CD14-positive monocyte (primary cell): ENCODE measurements around the gene TRDN. TPM values are rescaled to one million over a fixed set of nuclear protein-coding genes. Genes with fewer than 3 reads are reported as not detected.

Experiments
- DNase-seq, 3 donors: peaks; one replicate each; pipeline ENCODE4 v3.0.0-alpha.2; 2011 to 2022
- H2AFZ ChIP-seq: 2 replicates; pipeline ENCODE4 v1.6.0; 2012; ENCODE audit warnings: mild to moderate bottlenecking, low read depth, low read length, inconsistent platforms; ENCODE audit not compliant: insufficient read depth, poor library complexity, severe bottlenecking
- H3K27ac ChIP-seq, 2 donors: 1 replicate in 1 of 2; 2 replicates in 1 of 2; pipeline ENCODE4 v1.5.1; 2012 to 2013; ENCODE audit warnings: low read length in 2 of 2, control low read depth in 1 of 2, inconsistent platforms in 1 of 2, low read depth in 1 of 2, mild to moderate bottlenecking in 1 of 2
- H3K27me3 ChIP-seq, 2 donors: one replicate each; pipeline versions ENCODE4 v1.6.0 to v1.6.1; 2011 to 2013; ENCODE audit warnings: low read length in 2 of 2; ENCODE audit not compliant: control insufficient read depth in 2 of 2, insufficient read depth in 2 of 2
- H3K36me3 ChIP-seq, 2 donors: replicated peaks in 1 of 2; 1 replicate in 1 of 2; 2 replicates in 1 of 2; pipeline versions ENCODE4 v1.5.1 to v1.6.1; 2012 to 2013; ENCODE audit warnings: low read length in 2 of 2, control low read depth in 1 of 2, inconsistent platforms in 1 of 2, mild to moderate bottlenecking in 1 of 2; ENCODE audit not compliant: insufficient read depth in 2 of 2, control insufficient read depth in 1 of 2
- H3K4me1 ChIP-seq, 2 donors: 1 replicate in 1 of 2; 2 replicates in 1 of 2; pipeline versions ENCODE4 v1.5.1 to v1.6.1; 2012 to 2013; ENCODE audit warnings: low read length in 2 of 2, control low read depth in 1 of 2, inconsistent platforms in 1 of 2, mild to moderate bottlenecking in 1 of 2, moderate library complexity in 1 of 2; ENCODE audit not compliant: insufficient read depth in 2 of 2, control insufficient read depth in 1 of 2
- H3K4me2 ChIP-seq: replicated peaks from 2 replicates; pipeline ENCODE3; 2012; ENCODE audit warnings: low read length, moderate library complexity, mild to moderate bottlenecking; ENCODE audit not compliant: poor library complexity, severe bottlenecking; ENCODE audit errors: extremely low read depth
- H3K4me3 ChIP-seq, 3 experiments: fragments of 200-600 bp in 1 of 3; sonication (generic) in 1 of 3; replicated peaks in 1 of 3; 1 replicate in 2 of 3; 2 replicates in 1 of 3; pipeline ENCODE4 v1.5.1; 2011 to 2013; ENCODE audit warnings: low read length in 3 of 3, mild to moderate bottlenecking in 3 of 3, control low read depth in 2 of 3, low read depth in 2 of 3, inconsistent platforms in 1 of 3, moderate library complexity in 1 of 3
- H3K79me2 ChIP-seq: 2 replicates; pipeline ENCODE4 v1.6.0; 2012; ENCODE audit warnings: mild to moderate bottlenecking, control low read depth, inconsistent platforms, low read length, moderate library complexity; ENCODE audit not compliant: insufficient read depth
- H3K9ac ChIP-seq: 2 replicates; pipeline ENCODE4 v1.6.0; 2017; ENCODE audit warnings: low read length, mild to moderate bottlenecking; ENCODE audit not compliant: insufficient read depth, poor library complexity, severe bottlenecking
- H3K9me3 ChIP-seq, 2 donors: replicated peaks in 1 of 2; 1 replicate in 1 of 2; 2 replicates in 1 of 2; pipeline versions ENCODE4 v1.5.1 to v1.6.1; 2012 to 2013; ENCODE audit warnings: low read length in 2 of 2, control low read depth in 1 of 2; ENCODE audit not compliant: control insufficient read depth in 1 of 2, insufficient read depth in 1 of 2
- H4K20me1 ChIP-seq: 2 replicates; pipeline ENCODE4 v1.6.0; 2012; ENCODE audit warnings: mild to moderate bottlenecking, low read length, control low read depth, moderate library complexity; ENCODE audit not compliant: insufficient read depth
- H3K27ac Mint-ChIP-seq, 7 donors: one replicate each; pipeline ENCODE4 v1.8.0; 2020; ENCODE audit warnings: mild to moderate bottlenecking in 7 of 7, mixed read lengths in 7 of 7, moderate library complexity in 6 of 7, inconsistent platforms in 2 of 7
- H3K27me3 Mint-ChIP-seq, 3 donors: one replicate each; pipeline ENCODE4 v1.8.0; 2021 to 2022; ENCODE audit warnings: low read depth in 3 of 3, mild to moderate bottlenecking in 3 of 3, mixed read lengths in 3 of 3, moderate library complexity in 3 of 3, inconsistent platforms in 1 of 3
- H3K36me3 Mint-ChIP-seq, 2 donors: one replicate each; pipeline ENCODE4 v1.8.0; 2020; ENCODE audit warnings: mixed read lengths in 2 of 2, inconsistent platforms in 1 of 2, mild to moderate bottlenecking in 1 of 2
- H3K4me1 Mint-ChIP-seq: one replicate; pipeline ENCODE4 v1.8.0; 2020; ENCODE audit warnings: mild to moderate bottlenecking, mixed read lengths
- H3K4me3 Mint-ChIP-seq, 2 donors: one replicate each; pipeline ENCODE4 v1.8.0; 2020; ENCODE audit warnings: mild to moderate bottlenecking in 2 of 2, mixed read lengths in 2 of 2, moderate library complexity in 1 of 2
- H3K9me3 Mint-ChIP-seq, 7 donors: one replicate each; pipeline ENCODE4 v1.8.0; 2020 to 2022; ENCODE audit warnings: mixed read lengths in 7 of 7, mild to moderate bottlenecking in 6 of 7, moderate library complexity in 6 of 7, inconsistent platforms in 2 of 7
- WGBS: methylation state at CpG from one replicate; pipeline ENCODE4 v1.1.5; 2013; ENCODE audit warnings: missing lambda C conversion rate; ENCODE audit not compliant: insufficient coverage; 5-methylcytosine and 5-hydroxymethylcytosine counted together
- intact Hi-C, 2 donors: fragments of 100-400 bp; cut with micrococcal nuclease; formaldehyde crosslinking; loops; one replicate each; pipeline versions ENCODE4 v1.15.0 to v1.15.1; 2023
- polyA plus RNA-seq, 3 donors: library from polyadenylated mRNA; depleted of rRNA in 1 of 3; unstranded in 2 of 3; stranded (reverse) in 1 of 3; fragments of 300-500 nt in 2 of 3; fragments of >200 nt in 1 of 3; fragmentation: Illumina TruSeq in 2 of 3; gene quantifications; 1 replicate in 2 of 3; 2 replicates in 1 of 3; pipeline ENCODE4 v1.2.3, GENCODE V29; 2012 to 2021
- TF ChIP-seq, protein P1 (sequence below): fragments of 200-600 bp; IDR thresholded peaks from one replicate; pipeline ENCODE4 v1.8.0; 2022; ENCODE audit warnings: antibody characterized with exemption, mild to moderate bottlenecking

Gene TRDN
- polyA plus RNA-seq, 3 donors, result not detected

DNA sequence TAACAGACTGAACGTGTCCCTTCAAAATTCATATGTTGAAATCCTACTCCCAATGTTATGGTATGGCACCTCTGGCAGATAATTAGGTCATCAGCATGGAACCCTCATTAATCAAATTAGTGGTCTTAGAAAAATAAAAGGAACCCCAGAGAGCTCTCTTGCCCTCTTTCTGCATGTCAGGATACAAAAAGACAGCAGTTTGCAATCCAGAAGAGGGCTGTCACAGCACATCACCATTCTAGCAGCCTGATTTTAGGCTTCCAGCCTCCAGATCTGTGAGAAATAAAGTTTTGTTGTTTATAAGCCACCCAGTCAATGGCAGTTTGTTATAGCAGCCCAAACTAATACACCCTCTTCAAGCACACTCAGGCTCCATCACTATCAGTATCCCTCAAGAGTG is 292.9 kb downstream of the TRDN start:
- Histone ChIP-seq H3K27ac (no peak overlapping the region), H3K4me2 (no peak overlapping the region), H3K27me3 (no peaks in the 10 kb centered on the region), H4K20me1 (no peaks in the 10 kb centered on the region), H3K79me2 (no peaks in the 10 kb centered on the region), H2AFZ (no peak overlapping the region), H3K9me3 (no peaks in the 10 kb centered on the region), H3K9ac (no peak overlapping the region), H3K36me3 (no peaks in the 10 kb centered on the region), H3K4me1 (no peaks in the 10 kb centered on the region), H3K4me3 (no peak overlapping the region)
- Mint-ChIP-seq H3K27me3 (peaks cover 0 to 2% (median 1%) of the 10 kb centered on the region in 3 donors), H3K36me3 (no peaks in the 10 kb centered on the region), H3K4me1 (no peaks in the 10 kb centered on the region), H3K9me3 (no peaks in the 10 kb centered on the region), H3K4me3 (no peak overlapping the region), H3K27ac (no peak overlapping the region)
- intact Hi-C loops, result no loop called here
- WGBS, result no CpG with 5 or more reads among the region's 1 CpG
- no peak for DNase-seq
- TF ChIP-seq, protein P1, sequence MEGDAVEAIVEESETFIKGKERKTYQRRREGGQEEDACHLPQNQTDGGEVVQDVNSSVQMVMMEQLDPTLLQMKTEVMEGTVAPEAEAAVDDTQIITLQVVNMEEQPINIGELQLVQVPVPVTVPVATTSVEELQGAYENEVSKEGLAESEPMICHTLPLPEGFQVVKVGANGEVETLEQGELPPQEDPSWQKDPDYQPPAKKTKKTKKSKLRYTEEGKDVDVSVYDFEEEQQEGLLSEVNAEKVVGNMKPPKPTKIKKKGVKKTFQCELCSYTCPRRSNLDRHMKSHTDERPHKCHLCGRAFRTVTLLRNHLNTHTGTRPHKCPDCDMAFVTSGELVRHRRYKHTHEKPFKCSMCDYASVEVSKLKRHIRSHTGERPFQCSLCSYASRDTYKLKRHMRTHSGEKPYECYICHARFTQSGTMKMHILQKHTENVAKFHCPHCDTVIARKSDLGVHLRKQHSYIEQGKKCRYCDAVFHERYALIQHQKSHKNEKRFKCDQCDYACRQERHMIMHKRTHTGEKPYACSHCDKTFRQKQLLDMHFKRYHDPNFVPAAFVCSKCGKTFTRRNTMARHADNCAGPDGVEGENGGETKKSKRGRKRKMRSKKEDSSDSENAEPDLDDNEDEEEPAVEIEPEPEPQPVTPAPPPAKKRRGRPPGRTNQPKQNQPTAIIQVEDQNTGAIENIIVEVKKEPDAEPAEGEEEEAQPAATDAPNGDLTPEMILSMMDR, result no peak

DNA sequence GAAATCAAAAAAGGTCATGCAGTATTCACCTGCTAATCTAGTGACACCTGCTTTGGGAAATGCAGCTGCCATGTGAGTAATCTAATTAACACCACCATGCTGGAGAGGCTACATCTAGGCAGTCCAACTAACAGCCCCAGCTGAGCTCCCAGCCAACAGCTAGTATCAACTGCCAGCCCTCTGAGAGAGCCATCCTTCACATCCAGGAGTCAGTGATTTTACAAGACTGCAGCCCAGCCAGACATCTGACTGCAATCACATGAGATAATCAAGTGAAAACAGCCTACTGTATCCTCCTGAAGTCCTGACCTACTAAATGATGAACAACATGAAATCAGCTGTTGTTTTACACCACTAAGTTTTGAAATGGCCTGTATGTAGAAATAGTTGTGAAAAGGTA is 298.4 kb downstream of the TRDN start:
- Histone ChIP-seq H3K27me3 (no peaks in the 10 kb centered on the region), H3K36me3 (no peaks in the 10 kb centered on the region), H3K79me2 (no peaks in the 10 kb centered on the region), H3K4me1 (no peaks in the 10 kb centered on the region), H3K9me3 (no peaks in the 10 kb centered on the region), H3K9ac (no peak overlapping the region), H3K27ac (no peak overlapping the region), H3K4me2 (no peak overlapping the region), H2AFZ (no peak overlapping the region), H4K20me1 (no peaks in the 10 kb centered on the region), H3K4me3 (no peak overlapping the region)
- no peak overlapping the region for H3K4me3 Mint-ChIP-seq
- no peaks in the 10 kb centered on the region for H3K27me3 Mint-ChIP-seq
- no peaks in the 10 kb centered on the region for H3K4me1 Mint-ChIP-seq
- H3K9me3 Mint-ChIP-seq, result no peaks in the 10 kb centered on the region
- no peak for DNase-seq
- intact Hi-C loops, result no loop called here
- no peaks in the 10 kb centered on the region for H3K36me3 Mint-ChIP-seq
- no peak overlapping the region for H3K27ac Mint-ChIP-seq
- TF ChIP-seq, protein P1, result no peak
